Measurements from ENCODE around the gene SHCBP1L.

Gene SHCBP1L

DNA sequence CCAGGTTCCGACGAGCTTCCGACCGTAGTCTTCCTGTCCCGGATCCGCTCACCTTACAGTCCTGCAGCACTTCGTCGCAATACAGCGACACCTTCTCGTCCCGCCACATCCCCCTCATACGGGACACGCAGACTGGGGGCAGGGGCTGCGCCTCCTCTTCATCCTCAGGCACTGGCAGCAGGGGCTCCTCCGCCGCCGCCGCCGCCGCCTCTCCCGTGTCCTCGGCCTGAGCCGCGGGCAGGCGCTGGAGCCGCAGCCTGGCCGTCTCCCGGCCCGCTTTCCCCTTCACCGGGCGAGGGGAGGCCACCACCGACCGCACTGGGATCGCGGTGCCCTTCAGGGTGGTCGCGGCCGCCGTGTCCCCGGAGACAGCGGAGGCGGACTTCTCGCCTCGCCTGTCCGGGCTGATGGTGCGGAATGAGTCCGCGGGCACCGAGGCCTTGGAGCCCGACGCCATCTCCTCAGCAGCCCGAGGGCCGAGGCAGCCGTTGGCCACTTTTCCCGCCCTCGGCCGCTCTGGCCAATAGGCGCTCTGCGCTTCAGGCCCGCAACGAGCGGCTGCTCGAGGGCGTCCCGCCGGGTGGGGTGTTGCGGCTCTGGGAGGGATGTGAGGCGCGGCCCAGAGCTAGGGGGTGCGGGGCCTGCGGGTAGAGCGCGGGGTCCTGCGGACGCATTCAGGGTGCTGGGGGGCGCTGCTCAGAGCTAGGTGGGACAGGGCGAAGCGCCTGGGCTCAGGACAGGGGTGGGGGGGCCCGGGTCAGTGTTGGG lies at the start of gene SHCBP1L:
Gene SHCBP1L, minus strand, starts transcription at position 490 of the 768 bp plus-strand sequence. Its CDS starts 33 bp downstream, at position 457.
- peak; percentile 54 for DNase-seq

DNA sequence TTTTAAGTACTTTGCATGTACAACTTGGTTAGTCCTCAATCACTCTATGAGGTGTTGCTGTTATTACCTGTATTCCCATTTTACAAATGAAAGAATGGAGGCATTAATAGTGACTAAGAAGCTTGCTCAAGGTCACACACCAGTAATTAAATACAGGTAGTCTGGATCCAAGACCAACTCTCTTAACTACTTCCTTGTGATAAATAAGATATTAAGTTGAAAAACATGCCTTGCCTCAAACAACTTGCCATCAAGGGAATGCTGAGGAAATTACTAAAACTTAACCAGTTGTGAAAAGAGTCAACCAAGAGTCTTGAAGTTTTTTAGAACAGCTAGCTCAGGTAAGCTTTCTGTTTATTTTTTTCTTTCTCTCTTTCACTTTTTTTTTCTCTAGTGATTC lies 49.3 kb upstream of the SHCBP1L start:
- DNase-seq, result no peak

DNA sequence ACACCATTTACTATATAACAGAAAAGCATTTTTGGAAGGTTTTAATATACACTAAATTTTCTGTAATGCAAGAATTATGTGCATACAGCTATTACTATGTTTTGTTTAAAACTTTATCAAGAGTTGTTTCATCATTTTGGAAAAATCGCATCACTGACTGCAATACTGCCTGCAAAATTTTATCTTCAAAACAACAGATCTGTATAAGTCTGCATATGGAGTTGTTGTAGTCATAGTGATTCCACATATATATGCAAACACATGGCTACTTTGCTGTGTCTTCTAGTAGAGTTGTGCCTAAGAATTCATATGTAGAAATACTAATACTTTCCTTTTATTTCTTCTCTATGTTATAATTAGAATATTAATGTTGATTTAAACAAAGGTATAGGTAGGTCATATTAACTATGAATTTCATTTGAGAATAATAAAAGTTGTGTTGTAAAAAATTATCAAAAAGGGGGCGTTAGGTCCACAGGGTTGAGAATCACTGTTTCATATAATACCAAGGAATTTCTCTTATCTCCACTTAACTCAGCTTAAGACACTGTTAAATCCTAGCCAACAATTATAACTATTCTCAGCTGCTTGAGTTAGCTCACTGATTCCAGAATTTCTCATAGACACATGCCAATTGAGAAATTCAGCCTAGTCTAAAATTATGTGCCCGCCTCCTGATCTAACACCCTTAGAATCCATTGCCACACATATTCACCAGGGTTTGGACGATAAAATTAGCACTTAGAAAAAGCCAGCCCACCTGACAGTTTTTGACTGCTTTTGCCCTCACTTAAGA lies 47.4 kb upstream of the SHCBP1L start:
- no peak for DNase-seq

DNA sequence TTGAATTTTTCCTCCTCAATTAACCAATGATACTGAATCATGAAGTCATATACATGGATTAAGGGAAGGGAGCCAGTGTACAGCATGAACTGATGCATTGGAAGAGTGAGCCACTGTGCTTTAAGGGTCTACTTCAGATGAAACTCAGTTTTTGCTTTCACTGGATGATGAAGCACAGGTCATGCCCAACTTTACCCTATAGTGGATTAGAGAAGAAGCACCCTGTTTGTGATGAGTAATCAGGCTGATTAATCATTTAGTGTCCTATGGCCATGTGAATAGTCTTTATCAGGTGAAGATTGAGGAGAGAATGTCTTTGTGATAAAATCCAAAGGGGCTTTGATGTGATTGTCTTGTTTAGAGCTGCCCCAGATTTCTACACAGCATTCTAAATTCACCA lies 45.5 kb upstream of the SHCBP1L start:
- DNase-seq, result no peak

DNA sequence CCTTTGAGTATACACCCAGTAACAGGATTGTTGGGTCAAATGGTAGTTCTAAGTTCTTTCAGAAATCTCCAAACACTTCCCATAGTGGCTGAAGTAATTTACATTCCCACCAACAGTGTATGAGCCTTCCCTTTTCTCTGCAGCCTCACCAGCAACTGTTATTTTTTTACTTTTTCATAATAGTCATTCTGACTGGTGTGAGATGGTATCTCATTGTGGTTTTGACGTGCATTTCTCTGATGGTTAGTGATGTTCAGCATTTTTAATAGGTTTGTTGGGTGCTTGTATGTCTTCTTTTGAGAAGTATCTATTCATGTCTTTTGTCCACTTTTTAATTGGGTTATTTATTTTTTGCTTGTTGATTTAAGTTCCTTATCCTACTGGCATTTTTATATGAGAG lies 43.9 kb upstream of the SHCBP1L start:
- DNase-seq, result no peak

DNA sequence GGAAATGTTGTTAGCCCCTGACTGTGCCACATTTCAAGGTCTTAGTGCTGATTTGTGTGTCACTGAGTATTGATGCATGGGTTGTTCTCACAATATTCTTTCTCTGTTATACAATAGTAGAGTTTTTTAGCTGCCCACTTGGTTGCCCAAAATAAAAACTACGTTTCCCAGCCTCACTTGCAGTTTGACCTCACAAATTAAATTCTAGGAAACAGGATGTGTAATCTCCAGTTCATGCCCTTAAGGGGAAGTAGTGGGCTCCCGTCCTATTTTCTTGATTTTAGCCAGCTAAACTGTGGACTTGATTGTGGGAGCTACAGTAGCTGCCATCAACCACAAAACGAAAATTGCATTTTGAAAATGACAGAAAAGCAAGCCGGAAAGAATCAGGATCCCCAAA lies 42.9 kb upstream of the SHCBP1L start:
- DNase-seq, result no peak

DNA sequence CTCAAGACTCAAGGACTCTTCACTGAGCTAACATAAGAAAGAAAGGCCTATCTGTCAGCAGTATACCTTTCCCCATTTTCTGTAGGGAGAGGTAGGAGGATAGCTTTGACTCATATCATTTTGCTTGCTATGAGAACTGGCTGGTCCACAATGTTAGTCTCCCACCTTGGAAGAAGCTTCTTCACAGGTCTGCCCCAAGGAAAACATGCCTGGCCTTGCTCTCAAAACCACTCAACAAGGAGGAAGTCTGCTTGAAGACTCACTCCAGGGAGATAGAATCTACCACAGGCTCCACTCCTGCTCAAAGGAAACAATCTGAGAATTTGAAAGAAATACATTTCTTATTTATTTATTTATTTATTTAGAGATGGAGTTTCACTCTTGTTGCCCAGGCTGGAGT lies 40.8 kb upstream of the SHCBP1L start:
- DNase-seq, result no peak

DNA sequence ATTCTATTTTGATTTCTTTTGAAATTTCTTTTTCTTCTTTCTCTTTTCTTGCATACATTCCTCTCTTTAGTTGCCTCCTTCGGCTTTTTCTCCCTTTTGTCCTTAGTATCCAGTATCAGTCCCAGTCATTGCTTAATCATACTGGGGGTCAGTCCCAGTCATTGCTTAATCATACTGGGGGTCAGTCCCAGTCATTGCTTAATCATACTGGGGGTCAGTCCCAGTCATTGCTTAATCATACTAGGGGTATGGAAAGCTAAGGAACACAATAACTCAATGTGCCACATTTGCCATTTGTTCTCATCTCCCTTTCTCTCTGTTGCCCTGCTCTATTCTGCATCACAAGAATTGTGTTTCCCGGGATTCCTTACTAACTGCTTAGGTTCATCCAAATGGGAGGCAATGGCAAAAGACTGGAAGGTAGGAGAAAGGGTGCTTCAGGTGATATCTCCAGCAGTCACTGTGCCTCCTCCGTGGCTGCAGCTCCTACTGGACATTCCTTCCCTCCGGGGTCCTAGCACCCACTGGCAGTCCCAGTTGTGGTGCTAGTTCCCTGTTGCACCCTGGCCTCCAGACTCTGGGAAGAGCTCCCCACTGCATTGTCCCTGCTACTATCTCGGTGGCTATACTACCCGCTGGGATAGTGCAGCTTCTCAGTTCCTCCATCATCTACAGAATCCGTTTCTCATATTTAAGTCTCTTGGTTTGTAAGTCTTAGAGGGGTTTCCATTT lies 37.6 kb upstream of the SHCBP1L start:
- DNase-seq, result no peak

DNA sequence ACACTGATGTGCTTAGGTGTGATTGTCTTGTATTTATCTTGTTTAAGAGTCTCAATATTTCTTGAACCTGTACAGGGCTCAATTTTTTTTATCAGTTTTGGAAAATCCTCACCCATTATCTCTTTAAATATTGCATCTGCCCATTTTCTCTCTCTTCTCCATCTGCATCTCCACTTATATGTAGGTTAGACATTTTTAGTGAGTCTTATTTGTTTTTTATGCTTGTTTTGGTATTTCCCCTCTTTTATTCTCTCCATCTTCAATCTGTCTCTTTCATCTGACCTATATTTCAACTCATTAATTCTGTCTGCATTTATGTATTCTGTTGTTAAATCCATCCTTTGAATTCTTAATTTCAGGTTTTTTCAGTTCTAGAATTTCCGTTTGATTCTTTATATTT lies 32.9 kb upstream of the SHCBP1L start:
- no peak for DNase-seq

DNA sequence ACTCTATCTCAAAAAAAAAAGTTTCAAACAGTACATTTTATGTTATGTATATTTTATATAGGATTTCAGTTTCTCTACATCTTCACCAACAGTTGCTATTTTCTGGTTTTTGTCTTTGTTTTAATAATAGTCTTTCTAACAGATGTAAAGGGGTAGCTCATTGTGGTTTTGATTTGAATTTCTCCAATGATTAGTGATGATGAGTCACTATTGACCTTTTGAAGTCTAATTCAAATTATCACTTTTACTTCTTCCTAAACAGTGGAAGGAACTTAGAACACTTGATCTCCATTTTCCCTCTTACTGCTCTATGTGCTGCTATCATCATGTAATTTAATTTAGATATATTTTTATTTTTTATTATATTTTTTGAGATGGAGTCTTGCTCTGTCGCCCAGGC lies 31.7 kb upstream of the SHCBP1L start:
- DNase-seq, result no peak

DNA sequence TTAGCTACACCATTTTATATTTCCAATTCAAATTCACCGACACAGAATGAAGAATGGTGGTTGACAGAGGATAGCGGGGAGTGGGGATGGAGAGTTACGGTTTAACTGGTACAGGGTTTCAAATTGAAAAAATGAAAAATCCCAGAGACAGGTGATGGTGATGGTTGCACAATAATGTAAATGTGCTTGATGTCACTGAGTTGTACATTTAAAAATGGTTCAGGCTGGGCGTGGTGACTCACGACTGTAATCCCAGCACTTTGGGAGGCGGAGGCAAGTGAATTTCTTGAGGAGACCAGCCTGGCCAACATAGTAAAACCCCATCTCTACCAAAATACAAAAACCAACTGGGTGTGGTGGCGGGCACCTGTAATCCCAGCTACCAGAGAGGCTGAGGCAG lies 31.2 kb upstream of the SHCBP1L start:
- DNase-seq, result no peak

DNA sequence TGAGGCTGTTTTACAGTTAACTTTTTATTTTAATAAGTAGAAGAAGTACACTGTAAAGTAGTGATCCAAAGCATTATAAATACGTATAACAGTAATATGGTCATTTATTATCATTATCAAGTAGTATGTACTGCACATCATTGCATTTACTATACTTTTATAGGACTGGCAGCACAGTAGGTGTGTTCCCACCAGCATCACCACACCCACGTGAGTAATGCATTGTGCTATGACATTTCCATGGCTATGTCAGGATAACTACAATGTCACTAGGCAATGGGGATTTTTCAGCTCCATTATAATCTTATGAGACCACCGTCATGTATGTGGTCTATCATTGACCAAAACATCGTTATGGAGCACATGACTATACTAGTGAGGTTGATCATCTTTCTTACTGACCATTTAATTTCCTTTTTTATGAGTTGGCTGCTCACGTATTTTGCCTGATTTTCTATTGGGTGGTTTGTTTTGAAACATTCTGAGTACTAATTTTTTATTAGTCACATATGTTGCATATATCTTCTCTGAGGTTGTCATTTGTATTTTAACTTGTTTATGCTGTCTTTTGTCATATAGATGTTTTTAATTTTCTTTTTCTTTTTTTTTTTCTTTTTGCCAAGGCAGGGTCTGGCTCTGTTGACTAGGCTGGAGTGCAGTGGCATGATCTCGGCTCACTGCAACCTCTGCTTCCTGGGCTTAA lies 25.3 kb upstream of the SHCBP1L start:
- DNase-seq, result no peak

DNA sequence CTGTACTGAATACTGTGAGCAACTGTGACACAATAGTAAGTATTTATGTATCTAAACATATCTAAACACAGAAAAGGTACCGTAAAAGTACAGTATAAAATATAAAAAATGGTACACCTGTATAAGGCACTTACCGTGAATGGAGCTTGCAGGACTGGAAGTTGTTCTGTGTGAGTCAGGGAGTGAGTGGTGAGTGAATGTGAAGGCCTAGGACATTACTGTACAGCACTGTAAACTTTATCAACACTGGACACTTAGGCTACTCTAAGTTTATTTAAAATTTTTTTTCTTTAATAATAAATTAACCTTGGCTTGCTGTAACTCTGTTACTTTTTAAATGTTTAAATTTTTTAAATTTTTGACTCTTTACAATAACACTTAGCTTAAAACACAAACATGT lies 24.5 kb upstream of the SHCBP1L start:
- DNase-seq, result no peak

DNA sequence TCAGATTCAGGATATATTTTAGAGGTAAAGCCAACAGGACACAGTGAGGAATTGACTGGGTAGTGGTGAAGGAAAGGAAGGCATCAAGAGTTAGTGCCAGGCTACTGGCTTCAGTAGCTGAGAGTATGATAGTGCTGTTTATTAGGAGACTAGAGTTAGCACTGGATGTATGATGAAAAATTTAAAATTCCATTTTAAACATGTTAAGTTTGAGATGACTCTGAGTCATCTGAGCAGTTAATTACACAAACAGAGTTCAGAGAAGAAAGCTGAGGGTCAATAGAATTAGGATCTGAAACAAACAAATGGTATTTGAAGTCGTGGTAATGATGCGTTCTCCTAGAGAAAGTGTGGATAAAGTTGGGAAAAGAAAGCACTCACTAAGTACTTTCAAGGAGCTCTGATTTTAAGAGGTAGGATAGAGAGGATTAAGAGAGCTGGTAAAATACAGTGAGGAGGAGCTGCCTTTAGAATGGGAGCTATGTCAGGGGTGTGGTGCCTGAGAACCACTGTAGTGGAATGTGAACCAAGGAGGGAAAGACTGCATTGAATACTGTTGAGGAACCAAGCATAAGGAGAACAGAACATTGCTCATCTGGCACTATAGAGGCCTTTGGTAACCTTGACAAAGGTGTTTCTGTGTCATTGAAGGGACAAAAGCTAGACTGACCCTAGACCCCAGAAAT lies 21.7 kb upstream of the SHCBP1L start:
- DNase-seq, result no peak

DNA sequence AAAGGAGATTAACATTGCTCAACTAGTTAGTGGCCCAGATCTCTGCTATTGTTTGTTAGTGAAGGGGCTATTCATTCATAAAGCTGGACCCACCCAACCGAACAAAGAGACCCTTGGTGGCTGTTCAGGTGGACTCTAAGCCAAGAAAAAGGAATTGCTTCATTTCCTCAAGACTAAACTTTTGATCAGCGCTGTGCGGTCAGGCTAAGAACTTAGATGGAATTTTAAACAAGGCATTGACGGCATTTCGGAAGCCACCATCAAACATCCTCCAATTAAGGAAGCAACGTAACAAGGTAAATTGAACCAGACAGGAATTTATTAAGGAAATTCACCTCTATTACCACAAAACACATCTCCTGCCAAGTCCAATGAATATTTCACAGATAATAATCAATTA lies 19.9 kb upstream of the SHCBP1L start:
- no peak for DNase-seq

DNA sequence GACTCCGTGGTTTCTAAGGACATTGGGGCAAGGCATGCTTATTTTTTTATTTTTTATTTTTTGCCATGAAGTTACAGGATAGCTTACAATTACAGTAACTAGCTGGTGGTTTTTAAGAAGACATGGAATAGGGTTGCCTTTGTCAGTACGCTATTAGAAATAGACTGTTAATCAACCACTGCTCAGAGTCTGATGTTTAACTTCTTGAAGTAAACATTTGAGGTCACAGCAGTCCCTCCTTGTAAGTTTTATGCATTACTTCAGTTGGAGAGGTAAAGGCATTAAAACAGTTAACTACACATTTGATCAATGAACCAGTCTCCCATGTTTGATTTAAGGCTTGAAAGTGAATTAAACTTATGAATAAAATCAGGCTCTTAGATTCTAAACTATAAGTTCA lies 19.3 kb upstream of the SHCBP1L start:
- DNase-seq, result no peak

DNA sequence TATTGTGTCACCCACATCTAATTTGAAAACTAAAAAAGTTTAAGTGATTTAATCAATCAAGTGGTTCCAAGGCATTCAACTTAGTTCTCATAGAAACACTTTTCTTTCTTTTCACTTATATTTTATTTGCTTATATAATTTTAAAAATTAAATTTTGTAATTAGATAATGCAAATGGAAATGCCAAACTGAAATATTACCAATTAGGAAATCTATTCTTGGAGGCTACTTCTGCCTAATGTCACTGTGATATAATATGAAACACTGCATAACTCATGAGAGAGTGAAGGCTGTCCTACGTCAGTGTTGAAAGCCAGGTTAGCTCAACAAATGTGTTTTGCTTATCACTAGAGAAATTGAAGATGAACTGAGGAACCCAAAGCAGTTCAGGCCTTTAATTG lies 18.3 kb upstream of the SHCBP1L start:
- DNase-seq, result no peak

DNA sequence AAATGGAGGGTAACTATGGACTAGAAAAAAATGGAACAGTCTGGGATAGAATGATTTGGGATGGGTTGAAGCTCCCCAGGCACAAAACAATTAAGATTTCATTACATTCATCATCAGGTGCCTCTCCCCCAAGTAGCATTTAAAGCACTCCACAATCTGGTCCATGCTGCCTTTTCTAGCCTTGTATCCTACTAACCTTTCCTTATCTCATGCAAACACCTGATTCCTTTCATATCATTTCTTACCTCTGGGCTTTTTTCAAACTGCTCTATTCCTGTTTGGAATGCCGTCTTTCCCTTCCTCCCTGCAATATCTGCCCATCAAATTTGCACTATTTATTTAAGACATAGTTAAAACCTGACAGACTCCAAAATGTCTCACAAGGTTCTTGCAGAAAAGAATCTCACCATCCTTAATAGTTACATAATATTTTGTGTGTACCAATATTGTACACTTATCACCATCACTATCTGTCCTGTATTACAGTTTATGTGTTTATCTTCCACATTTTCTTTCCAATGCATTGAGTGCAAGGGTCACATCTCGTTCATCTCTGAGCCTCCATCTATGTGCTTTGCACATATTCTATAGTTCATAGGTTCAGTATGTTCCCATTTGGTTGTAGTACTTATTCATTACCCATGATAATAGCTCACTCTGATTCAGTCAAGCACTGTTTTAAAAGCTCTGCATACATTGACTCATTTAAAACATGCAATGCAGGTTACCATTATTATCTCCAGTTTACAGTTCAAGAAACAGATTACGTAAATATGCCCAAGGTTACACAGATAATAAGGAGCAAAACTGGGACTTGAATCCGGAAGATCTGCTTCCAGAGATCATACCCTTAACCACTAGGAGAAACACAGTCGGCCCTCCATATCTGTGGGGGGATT lies 16.1 kb upstream of the SHCBP1L start:
- DNase-seq, result no peak

DNA sequence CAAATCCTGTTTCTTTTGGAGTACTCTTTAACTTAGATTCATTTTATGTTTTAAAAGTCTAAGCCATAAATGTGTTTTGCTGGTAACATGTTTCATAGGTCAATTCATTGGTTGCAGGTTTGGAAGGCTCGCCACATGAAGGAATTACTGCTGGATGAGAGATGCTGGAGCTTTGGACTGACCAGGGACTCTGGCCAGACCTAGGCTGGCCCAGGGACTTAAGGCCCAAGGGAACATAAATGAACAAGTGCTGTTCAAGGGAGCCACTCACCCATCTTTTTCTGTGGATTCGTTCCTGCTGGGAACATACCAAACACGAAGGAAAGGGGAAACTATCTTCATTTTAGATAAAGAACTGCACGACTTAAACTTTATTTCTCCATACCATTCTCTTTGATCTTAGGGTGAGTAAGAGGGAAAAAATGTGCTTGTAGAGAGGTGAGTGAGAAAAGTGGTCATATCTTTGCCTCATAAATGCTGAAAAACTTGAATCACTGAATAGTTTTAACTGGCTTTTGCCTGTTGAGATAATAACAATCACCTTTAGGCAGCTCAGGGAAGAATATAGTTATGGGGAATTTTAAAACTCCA lies 15.3 kb upstream of the SHCBP1L start:
- DNase-seq, result no peak

DNA sequence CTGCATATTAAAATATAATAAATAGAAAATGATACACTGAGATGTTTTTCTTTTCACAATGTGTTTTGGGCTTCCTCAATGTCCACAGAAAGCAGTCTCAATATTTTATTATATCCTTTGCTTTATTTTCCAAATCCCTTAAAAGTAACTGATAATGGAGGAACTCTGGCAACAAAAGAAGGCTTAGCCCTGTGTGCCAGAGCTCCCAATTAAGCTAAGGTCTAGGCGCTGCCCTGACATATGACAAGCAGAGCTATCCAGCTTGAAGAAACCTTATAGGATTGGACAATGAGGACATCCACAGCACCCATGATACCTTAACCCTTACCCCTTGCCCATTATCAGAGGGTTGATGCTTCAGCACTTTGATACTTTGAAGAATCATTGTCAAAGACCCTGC lies 12.9 kb upstream of the SHCBP1L start:
- no peak for DNase-seq

DNA sequence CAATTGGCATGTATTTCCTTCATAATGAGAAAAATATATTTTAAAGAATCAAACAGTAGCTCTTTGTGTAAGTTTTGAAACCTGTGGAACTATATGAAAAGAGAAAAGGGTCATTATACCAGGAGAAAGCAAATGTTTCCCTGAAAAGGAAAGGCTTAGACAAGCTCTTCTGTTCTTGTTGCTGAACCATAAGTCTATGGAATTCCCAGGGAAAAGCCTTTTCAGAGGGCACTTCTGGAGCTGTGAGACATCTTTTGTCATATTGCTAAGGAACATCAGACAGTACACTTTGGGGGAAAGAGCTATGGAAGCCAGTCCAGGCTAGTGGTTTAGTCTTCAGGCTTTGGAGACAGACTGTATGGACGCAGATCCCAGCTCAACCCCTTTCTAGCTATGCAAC lies 12.1 kb upstream of the SHCBP1L start:
- DNase-seq, result no peak
